HG03095 (cell line): Measurements from ENCODE around the gene RNF182.
"Not testable (repeated sequence)": the region's sequence is repeated elsewhere in the genome, so short reads cannot be mapped to it uniquely, and the experiment has no call there.

ENCODE experiments used
- ATAC-seq: cut with Tn5 transposase; IDR thresholded peaks from one replicate; pipeline ENCODE4 v1.9.1; 2021; ENCODE audit warnings: moderate library complexity; ENCODE audit not compliant: unreplicated experiment

The RNF182 gene

DNA sequence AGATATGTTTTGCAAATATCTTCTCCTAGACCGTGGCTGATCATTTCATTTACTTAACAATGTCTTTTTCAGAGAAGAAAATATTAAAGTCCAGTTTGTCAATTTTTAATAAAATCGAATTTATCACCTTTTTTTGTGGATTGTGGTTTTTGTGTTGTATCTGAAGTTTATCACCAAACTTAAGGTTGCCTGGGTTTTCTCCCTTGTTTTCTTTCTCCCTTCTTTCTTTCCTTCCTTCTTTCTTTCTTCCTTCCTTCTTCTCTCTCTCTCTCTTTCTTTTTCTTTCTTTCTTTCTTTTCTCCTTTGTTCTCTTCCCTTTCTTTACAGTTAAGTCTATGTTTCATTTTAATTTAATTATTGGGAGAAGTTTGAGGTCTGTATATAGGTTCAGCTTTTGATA is 68.7 kb downstream of the RNF182 start:
- no peak for ATAC-seq

DNA sequence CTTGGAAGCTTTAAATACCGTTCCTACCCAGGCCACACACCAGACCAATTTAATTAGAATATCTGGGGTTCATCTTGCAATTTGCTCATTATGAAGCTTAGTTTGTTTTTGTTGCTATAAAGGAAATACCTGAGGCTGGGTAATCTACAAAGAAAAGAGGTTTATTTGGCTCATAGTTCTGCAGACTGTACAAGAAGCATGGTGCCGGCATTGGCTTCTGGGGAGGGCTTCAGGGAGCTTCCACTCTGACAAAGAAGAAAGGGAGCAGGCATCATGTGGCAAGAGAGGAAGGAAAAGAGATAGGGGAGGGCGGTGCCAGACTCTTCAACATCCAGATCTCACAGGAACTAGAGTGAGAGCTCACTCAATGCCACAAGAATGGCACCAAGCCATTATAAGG is 73.6 kb downstream of the RNF182 start:
- no peak for ATAC-seq

DNA sequence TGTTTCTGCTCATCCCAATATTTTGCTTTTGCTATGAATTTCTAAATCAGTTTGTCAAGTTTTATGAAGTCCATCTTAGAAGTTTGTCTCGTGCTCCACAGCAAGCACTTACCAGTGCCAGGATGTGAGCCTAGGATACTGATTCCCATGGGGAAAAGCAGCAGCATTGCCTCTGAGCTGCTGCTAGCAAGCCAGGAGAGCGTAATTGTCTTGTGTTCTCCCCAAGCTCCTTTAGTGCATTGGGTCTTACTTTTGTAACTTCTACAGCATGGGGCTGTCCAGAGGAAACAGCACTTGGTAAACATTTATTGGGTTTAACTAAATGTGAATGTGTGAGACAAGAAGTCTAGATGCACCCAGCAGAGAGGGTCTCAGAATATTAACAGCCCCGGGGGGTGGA is 76.1 kb downstream of the RNF182 start:
- ATAC-seq: no peak

- no peak for ATAC-seq
Measured at GRCh38 chr6:14001329-14002012, 76.7 kb downstream of the RNF182 start.

- no peak for ATAC-seq
Measured at GRCh38 chr6:14002176-14002947, 77.6 kb downstream of the RNF182 start.

- ATAC-seq: no peak
Measured at GRCh38 chr6:14004258-14004657, 79.5 kb downstream of the RNF182 start.

- no peak for ATAC-seq
Measured at GRCh38 chr6:14008809-14009208, 84.1 kb downstream of the RNF182 start.

- ATAC-seq: no peak
Measured at GRCh38 chr6:14009431-14009830, 84.7 kb downstream of the RNF182 start.

- no peak for ATAC-seq
Measured at GRCh38 chr6:14010275-14010674, 85.5 kb downstream of the RNF182 start.

- ATAC-seq: no peak
Measured at GRCh38 chr6:14012313-14013030, 87.7 kb downstream of the RNF182 start.

DNA sequence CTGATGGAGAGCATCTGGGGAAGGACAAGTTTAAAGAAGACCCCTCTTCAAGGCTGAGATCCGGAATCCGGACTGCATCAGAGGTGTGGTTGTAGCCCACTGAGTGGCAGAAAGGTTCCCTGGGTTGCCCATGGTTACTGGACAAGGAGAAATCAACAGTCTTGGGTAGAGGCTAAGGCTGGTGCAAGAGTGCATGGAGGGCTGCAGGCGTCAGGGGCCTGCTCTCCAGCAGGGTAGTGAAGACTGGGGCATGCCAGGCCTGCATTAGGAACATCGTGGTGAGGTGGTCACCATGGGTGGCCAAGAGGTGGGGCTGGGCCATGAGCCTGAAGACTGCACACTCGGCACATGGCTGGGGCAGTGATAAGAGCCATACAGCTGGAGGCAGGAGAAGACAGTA is 91.2 kb downstream of the RNF182 start:
- no peak for ATAC-seq

GRCh38 chr6:14016432-14016831 is 91.7 kb downstream of the RNF182 start:
- ATAC-seq: no peak

DNA sequence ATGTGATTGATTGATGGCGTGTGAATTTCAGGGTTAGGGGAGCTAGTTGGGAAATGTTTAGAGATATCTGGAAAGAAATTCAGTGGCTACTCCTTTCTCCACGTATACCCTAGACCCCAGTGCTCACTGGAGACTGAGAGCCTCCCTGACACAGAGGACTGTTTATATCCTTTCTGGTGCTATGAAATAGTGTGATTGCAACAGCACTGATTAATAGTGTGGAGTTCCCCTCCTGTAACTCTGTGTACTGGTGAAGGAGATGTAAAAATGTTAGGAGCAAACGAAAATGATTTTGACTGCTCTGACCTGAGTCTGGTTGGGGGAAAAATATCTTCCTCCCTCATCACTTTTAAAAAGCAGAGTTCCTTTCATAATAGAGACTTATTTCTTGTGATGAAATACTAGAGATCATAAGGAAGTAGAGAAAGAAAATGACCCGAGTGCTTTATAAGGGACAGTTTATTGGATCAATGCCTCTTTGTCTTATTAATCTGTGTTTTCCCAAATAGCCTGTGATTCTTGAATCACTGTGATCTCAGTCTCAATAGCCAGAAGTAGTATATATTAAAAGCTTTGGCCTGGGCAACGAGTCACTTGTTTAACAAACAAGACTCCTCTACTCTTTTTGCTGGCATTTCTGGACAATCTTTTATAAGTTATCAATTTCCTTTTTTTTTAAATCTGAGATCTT is 92.3 kb downstream of the RNF182 start:
- ATAC-seq: no peak

GRCh38 chr6:14017626-14018475 is 93.1 kb downstream of the RNF182 start:
- no peak for ATAC-seq

DNA sequence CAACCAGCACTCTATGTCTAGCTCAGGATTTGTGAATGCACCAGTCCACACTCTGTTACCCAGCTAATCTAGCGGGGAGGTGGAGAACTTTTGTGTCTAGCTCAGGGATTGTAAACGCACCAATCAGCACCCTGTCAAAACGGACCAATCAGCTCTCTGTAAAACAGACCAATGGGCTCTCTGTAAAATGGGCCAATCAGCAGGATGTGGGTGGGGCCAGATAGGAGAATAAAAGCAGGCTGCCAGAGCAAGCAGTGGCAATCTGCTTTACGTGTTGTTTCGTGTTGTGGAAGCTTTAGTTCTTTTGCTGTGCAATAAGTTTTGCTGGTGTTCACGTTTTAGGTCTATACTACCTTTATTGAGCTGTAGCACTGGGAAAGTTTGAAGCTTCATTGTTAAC is 93.8 kb downstream of the RNF182 start:
- ATAC-seq: not testable (repeated sequence)

DNA sequence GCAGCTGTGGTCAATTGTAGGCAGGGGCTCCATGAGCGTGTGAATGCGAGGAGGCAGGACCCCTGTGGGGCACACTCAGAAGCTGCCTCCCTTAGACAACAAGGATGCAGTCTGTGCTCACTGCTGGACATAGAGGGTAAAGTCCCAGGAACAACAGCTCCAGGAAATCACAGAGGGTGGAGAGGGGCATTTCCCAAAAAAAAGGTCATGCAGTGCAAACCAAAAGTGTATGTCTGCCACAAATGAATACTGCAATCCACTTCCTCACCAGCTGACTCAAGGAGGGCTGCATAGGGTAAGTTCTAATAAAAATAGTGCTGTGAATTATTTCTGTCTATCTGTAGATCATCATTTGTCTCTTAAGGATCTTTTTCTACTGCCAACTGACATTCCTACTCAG is 95.8 kb downstream of the RNF182 start:
- ATAC-seq: no peak

GRCh38 chr6:14021449-14021848 is 96.7 kb downstream of the RNF182 start:
- ATAC-seq: no peak

DNA sequence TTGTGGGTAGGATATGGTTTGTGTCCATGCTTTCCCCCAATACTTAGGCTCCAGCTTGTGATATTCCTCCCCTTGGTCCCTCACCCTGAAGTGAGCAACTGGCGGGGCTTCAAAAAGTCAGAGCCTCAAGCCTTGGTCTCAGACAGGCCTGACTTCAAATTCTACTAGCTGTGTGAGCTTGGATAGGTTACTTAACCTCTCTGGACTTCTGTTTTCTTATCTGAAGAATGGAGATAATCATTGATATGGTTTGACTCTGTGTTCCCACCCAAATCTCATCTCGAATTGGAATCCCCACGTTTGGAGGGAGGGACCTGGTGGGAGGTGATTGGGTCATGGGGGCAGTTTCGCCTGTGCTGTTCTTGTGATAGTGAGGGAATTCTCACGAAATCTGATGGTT is 97.9 kb downstream of the RNF182 start:
- ATAC-seq: no peak

- ATAC-seq: no peak
Measured at GRCh38 chr6:14023855-14024254, 99.1 kb downstream of the RNF182 start.

- ATAC-seq: no peak
Measured at GRCh38 chr6:14025160-14025559, 100.4 kb downstream of the RNF182 start.
